BLaER1 (cell line): ENCODE results near the gene NDUFS6.
"Not testable (repeated sequence)": the region's sequence is repeated elsewhere in the genome, so short reads cannot be mapped to it uniquely, and the experiment has no call there.

ENCODE experiments used
- H3K27ac ChIP-seq: shearing (Covaris generic); formaldehyde crosslinking; 2 replicates; pipeline ENCODE4 v1.8.1; 2022
- H3K27me3 ChIP-seq: shearing (Covaris generic); formaldehyde crosslinking; 2 replicates; pipeline ENCODE4 v1.8.1; 2022
- H3K36me3 ChIP-seq: shearing (Covaris generic); formaldehyde crosslinking; 2 replicates; pipeline ENCODE4 v1.8.1; 2022
- H3K4me1 ChIP-seq: shearing (Covaris generic); formaldehyde crosslinking; 2 replicates; pipeline ENCODE4 v1.8.1; 2022
- H3K4me2 ChIP-seq: shearing (Covaris generic); formaldehyde crosslinking; 2 replicates; pipeline ENCODE4 v1.8.1; 2022
- H3K4me3 ChIP-seq: shearing (Covaris generic); formaldehyde crosslinking; 2 replicates; pipeline ENCODE4 v1.8.1; 2022
- H3K9ac ChIP-seq: shearing (Covaris generic); formaldehyde crosslinking; 2 replicates; pipeline ENCODE4 v1.8.1; 2022
- H3K9me3 ChIP-seq: shearing (Covaris generic); formaldehyde crosslinking; 2 replicates; pipeline ENCODE4 v1.8.1; 2022
- H4K20me1 ChIP-seq: shearing (Covaris generic); formaldehyde crosslinking; 2 replicates; pipeline ENCODE4 v1.8.1; 2022
- Cebpa-rat ChIP-seq: shearing (Covaris generic); IDR thresholded peaks from 2 replicates; pipeline ENCODE4 v1.8.1; 2022

Gene NDUFS6

GRCh38 chr5:1797103-1797800 is 4.0 kb upstream of the NDUFS6 start:
- no peaks in the 10 kb centered on the region for H3K27me3 ChIP-seq

GRCh38 chr5:1797855-1798254 is 3.4 kb upstream of the NDUFS6 start:
- peak overlapping the region; percentile 92 for H3K4me2 ChIP-seq
- H3K36me3 ChIP-seq: peaks cover 35% of the 10 kb centered on the region
- peaks cover 73% of the 10 kb centered on the region for H3K4me1 ChIP-seq
- peaks cover 35% of the 10 kb centered on the region for H4K20me1 ChIP-seq
- peak overlapping the region; percentile 44; the same call in 1 of the 2 replicates for H3K4me3 ChIP-seq
- no peak for TF ChIP-seq Cebpa-rat
- peak overlapping the region; percentile 61 for H3K9ac ChIP-seq
- H3K27ac ChIP-seq: no peak overlapping the region; the same call in 1 of the 2 replicates
- H3K9me3 ChIP-seq: no peaks in the 10 kb centered on the region
- H3K27me3 ChIP-seq: no peaks in the 10 kb centered on the region

More at GRCh38 chr5:1797103-1797800, 4.0 kb upstream of the NDUFS6 start:
- H3K27ac ChIP-seq: no peak overlapping the region; the same call in 1 of the 2 replicates
- H4K20me1 ChIP-seq: peaks cover 35% of the 10 kb centered on the region
- H3K9me3 ChIP-seq: no peaks in the 10 kb centered on the region
- peaks cover 73% of the 10 kb centered on the region for H3K4me1 ChIP-seq
- peaks cover 31% of the 10 kb centered on the region for H3K36me3 ChIP-seq
- TF ChIP-seq Cebpa-rat: no peak
- peak overlapping the region; percentile 61 for H3K9ac ChIP-seq
- peak overlapping the region; percentile 44; the same call in 1 of the 2 replicates for H3K4me3 ChIP-seq
- H3K4me2 ChIP-seq: peak overlapping the region; percentile 92

- peak overlapping the region; percentile 92 for H3K4me2 ChIP-seq
- peaks cover 67% of the 10 kb centered on the region for H3K4me1 ChIP-seq
- peak overlapping the region; percentile 96 for H3K9ac ChIP-seq
- H3K27me3 ChIP-seq, H3K9me3 ChIP-seq: not testable (repeated sequence)
- H3K27ac ChIP-seq: peak overlapping the region; percentile 93
- peak overlapping the region; percentile 99 for H3K4me3 ChIP-seq
- H3K36me3 ChIP-seq: peaks cover 42% of the 10 kb centered on the region
- H4K20me1 ChIP-seq: peaks cover 37% of the 10 kb centered on the region
Observed at GRCh38 chr5:1798589-1798988, 2.6 kb upstream of the NDUFS6 start.

- peaks cover 48% of the 10 kb centered on the region for H3K36me3 ChIP-seq
- no peaks in the 10 kb centered on the region for H3K27me3 ChIP-seq
- peak overlapping the region; percentile 93 for H3K27ac ChIP-seq
- peaks cover 61% of the 10 kb centered on the region for H3K4me1 ChIP-seq
- H3K9me3 ChIP-seq: no peaks in the 10 kb centered on the region
- H3K4me2 ChIP-seq: peak overlapping the region; percentile 92
- peak overlapping the region; percentile 99 for H3K4me3 ChIP-seq
- H3K9ac ChIP-seq: peak overlapping the region; percentile 96
- no peak for TF ChIP-seq Cebpa-rat
- peaks cover 43% of the 10 kb centered on the region for H4K20me1 ChIP-seq
Observed at GRCh38 chr5:1799110-1799601, 2.1 kb upstream of the NDUFS6 start.

GRCh38 chr5:1799602-1800471 is 1.4 kb upstream of the NDUFS6 start, which contains the start of gene MRPL36:
Gene MRPL36, minus strand, starts transcription at chr5:1799837. Its CDS starts 902 bp downstream, at chr5:1798935.
- no peak for TF ChIP-seq Cebpa-rat
- Histone ChIP-seq H3K9ac (peak within 1 kb of the TSS; percentile 96), H3K27ac (peak within 1 kb of the TSS; percentile 93), H3K4me2 (peak within 1 kb of the TSS; percentile 92), H3K4me3 (peak within 1 kb of the TSS; percentile 99), H3K9me3 (no peaks in the 10 kb centered on the region), H3K36me3 (peaks cover 54% of the 10 kb centered on the region), H3K27me3 (no peaks in the 10 kb centered on the region), H3K4me1 (peaks cover 54% of the 10 kb centered on the region), H4K20me1 (peaks cover 49% of the 10 kb centered on the region)

- peak overlapping the region; percentile 92 for H3K4me2 ChIP-seq
- TF ChIP-seq Cebpa-rat: no peak
- H4K20me1 ChIP-seq: peaks cover 58% of the 10 kb centered on the region
- H3K27ac ChIP-seq: peak overlapping the region; percentile 93
- no peaks in the 10 kb centered on the region for H3K9me3 ChIP-seq
- peaks cover 47% of the 10 kb centered on the region for H3K4me1 ChIP-seq
- H3K9ac ChIP-seq: peak overlapping the region; percentile 96
- H3K36me3 ChIP-seq: peaks cover 62% of the 10 kb centered on the region
- peak overlapping the region; percentile 99 for H3K4me3 ChIP-seq
- no peaks in the 10 kb centered on the region for H3K27me3 ChIP-seq
Observed at GRCh38 chr5:1800472-1801221, 560 bp upstream of the NDUFS6 start.

- Histone ChIP-seq H4K20me1 (peaks cover 59% of the 10 kb centered on the region), H3K4me3 (peak overlapping the region; percentile 99)
Observed at GRCh38 chr5:1801967-1802295, 724 bp downstream of the NDUFS6 start.

GRCh38 chr5:1803192-1803591 is 2.0 kb downstream of the NDUFS6 start:
- peaks cover 64% of the 10 kb centered on the region for H3K36me3 ChIP-seq
- no peak overlapping the region for H3K4me3 ChIP-seq
- no peak overlapping the region for H3K27ac ChIP-seq
- no peaks in the 10 kb centered on the region for H3K9me3 ChIP-seq
- no peak for TF ChIP-seq Cebpa-rat
- no peaks in the 10 kb centered on the region for H3K27me3 ChIP-seq
- peaks cover 22% of the 10 kb centered on the region for H3K4me1 ChIP-seq
- H3K4me2 ChIP-seq: no peak overlapping the region
- peaks cover 59% of the 10 kb centered on the region for H4K20me1 ChIP-seq
- no peak overlapping the region for H3K9ac ChIP-seq

More at GRCh38 chr5:1801967-1802295, 724 bp downstream of the NDUFS6 start:
- peaks cover 35% of the 10 kb centered on the region for H3K4me1 ChIP-seq
- peak overlapping the region; percentile 93 for H3K27ac ChIP-seq
- TF ChIP-seq Cebpa-rat: no peak
- no peaks in the 10 kb centered on the region for H3K27me3 ChIP-seq
- H3K9me3 ChIP-seq: no peaks in the 10 kb centered on the region
- H3K4me2 ChIP-seq: peak overlapping the region; percentile 92
- peak overlapping the region; percentile 96 for H3K9ac ChIP-seq
- H3K36me3 ChIP-seq: peaks cover 64% of the 10 kb centered on the region

- H3K9ac ChIP-seq: no peak overlapping the region
- no peaks in the 10 kb centered on the region for H3K9me3 ChIP-seq
- H3K27ac ChIP-seq: no peak overlapping the region
Observed at GRCh38 chr5:1804001-1804690, 2.9 kb downstream of the NDUFS6 start.

More at GRCh38 chr5:1804001-1804690, 2.9 kb downstream of the NDUFS6 start:
- no peaks in the 10 kb centered on the region for H3K27me3 ChIP-seq
- H3K36me3 ChIP-seq: peaks cover 67% of the 10 kb centered on the region
- no peak overlapping the region for H3K4me3 ChIP-seq
- peaks cover 59% of the 10 kb centered on the region for H4K20me1 ChIP-seq
- peaks cover 13% of the 10 kb centered on the region for H3K4me1 ChIP-seq
- TF ChIP-seq Cebpa-rat: no peak
- no peak overlapping the region for H3K4me2 ChIP-seq
